Measurements from ENCODE around the gene LTBP1.

DNA sequence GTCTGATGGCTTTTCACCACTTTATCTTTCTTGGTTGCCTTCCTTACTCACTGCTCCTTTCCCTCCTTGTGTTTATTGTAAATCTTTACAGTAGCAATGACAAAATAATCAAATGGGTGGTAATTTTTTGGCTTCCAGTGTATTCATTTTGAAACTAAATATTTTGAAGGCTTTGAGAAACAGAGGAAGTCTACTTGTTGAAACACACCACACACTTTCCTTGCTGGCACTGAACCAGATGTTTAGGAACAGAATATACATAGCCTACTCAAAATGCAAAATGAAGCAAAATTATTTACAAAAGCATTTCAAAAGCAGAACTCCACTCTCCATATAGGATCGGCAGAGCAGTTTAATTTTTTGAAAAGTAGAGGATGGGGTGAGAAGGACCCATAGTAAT, 189.8 kb downstream of the LTBP1 start:
- TF ChIP-seq RAD21 (conservative IDR thresholded peaks at IDR 0.05 in 1 of 2, IDR thresholded peaks at IDR 0.05 in 1 of 2) (no peak), ZFP36 (IDR thresholded peaks at IDR 0.05; ENCODE audit: borderline replicate concordance, partially characterized antibody) (no peak), POLR2A (IDR thresholded peaks at IDR 0.05; ENCODE audit: low read length) (no peak), RFX5 (IDR thresholded peaks at IDR 0.05) (no peak), POLR2AphosphoS2 (conservative IDR thresholded peaks at IDR 0.05; ENCODE audit: low read length) (no peak), MAZ (IDR thresholded peaks at IDR 0.05; ENCODE audit: borderline replicate concordance, low read depth, low read length) (no peak), NR3C1 (IDR thresholded peaks at IDR 0.05) (no peak), NFE2L2 (conservative IDR thresholded peaks at IDR 0.05; ENCODE audit: low read length) (no peak)
- TF ChIP-seq, protein P1, sequence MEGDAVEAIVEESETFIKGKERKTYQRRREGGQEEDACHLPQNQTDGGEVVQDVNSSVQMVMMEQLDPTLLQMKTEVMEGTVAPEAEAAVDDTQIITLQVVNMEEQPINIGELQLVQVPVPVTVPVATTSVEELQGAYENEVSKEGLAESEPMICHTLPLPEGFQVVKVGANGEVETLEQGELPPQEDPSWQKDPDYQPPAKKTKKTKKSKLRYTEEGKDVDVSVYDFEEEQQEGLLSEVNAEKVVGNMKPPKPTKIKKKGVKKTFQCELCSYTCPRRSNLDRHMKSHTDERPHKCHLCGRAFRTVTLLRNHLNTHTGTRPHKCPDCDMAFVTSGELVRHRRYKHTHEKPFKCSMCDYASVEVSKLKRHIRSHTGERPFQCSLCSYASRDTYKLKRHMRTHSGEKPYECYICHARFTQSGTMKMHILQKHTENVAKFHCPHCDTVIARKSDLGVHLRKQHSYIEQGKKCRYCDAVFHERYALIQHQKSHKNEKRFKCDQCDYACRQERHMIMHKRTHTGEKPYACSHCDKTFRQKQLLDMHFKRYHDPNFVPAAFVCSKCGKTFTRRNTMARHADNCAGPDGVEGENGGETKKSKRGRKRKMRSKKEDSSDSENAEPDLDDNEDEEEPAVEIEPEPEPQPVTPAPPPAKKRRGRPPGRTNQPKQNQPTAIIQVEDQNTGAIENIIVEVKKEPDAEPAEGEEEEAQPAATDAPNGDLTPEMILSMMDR (IDR thresholded peaks at IDR 0.05), result no peak
- TF ChIP-seq, protein P2, sequence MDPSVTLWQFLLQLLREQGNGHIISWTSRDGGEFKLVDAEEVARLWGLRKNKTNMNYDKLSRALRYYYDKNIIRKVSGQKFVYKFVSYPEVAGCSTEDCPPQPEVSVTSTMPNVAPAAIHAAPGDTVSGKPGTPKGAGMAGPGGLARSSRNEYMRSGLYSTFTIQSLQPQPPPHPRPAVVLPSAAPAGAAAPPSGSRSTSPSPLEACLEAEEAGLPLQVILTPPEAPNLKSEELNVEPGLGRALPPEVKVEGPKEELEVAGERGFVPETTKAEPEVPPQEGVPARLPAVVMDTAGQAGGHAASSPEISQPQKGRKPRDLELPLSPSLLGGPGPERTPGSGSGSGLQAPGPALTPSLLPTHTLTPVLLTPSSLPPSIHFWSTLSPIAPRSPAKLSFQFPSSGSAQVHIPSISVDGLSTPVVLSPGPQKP (IDR thresholded peaks at IDR 0.05; ENCODE audit: low read depth, low read length), result no peak
